ENCODE data around the gene LRRC37A.
A peak's percentile ranks its signal among the peaks of the same experiment; 100 is the strongest.
"Not testable (repeated sequence)": the region's sequence is repeated elsewhere in the genome, so short reads cannot be mapped to it uniquely, and the experiment has no call there.

The LRRC37A gene

GRCh38 chr17:46290906-46291546 is 3.9 kb upstream of the LRRC37A start:
- not testable (repeated sequence) for DNase-seq

- DNase-seq = not testable (repeated sequence)
Measured at GRCh38 chr17:46291618-46292017, 3.3 kb upstream of the LRRC37A start.

DNA sequence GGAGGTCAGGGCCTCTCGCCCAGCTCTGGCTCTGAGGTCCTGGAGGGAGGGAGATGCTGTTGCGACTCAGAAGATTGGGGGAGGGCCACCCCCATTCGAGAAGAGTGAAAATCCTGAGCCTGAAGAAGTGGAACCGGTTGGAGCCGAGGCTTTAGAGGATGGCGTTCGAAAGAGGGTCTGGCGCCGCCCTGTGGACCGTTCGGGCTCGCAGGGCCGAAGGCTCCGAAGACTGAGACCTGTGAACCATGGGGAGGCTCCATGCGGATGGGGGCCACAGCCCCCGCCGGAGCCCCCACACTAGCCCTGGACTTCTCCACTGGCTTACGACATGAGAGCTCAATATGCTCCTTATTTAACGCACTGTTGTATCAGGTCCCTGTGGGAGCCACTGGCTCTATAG is 46.3 kb downstream of the LRRC37A start:
- not testable (repeated sequence) for DNase-seq

DNA sequence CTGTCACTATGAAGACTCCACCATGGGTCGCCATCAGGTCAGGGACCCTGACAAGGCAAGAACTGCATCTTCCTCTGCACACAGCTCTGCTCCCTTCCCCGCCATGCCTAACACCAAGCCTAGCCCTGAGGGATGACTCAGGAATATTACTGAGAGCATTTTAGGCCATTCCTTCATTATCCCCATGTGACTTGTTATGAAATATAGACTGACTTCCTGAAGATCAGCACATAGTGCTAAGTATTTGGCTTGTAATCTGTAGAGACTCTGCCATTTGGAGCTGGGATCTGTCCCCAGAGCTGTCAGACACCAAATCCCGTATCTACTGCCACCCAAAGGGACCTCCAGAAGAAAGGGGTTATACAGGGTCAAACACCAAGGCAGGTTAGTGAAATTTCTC is 47.2 kb downstream of the LRRC37A start:
- DNase-seq = not testable (repeated sequence)

GRCh38 chr17:46348345-46348744 is 53.4 kb downstream of the LRRC37A start:
- not testable (repeated sequence) for DNase-seq

- not testable (repeated sequence) for DNase-seq
Measured at GRCh38 chr17:46349060-46349459, 54.1 kb downstream of the LRRC37A start.

DNA sequence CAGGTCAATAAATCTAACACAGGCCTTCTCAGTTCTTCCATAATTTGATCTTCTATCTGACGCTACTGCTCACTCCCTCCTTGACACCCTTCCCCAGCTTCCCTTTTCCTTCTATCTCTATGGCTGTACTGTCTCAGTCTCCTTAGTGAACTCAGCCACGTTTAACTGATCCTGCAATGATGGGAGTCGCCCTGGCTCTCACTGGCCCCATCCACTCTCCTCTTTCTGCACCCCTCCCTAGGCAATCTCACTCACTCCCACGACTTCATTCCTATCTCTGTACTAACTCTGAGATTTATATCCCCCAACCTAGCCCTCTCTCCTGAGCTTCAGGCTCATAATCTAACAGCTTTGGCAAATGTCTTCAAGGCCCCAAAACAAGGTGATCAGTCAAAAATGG is 58.9 kb downstream of the LRRC37A start:
- DNase-seq = not testable (repeated sequence)

DNA sequence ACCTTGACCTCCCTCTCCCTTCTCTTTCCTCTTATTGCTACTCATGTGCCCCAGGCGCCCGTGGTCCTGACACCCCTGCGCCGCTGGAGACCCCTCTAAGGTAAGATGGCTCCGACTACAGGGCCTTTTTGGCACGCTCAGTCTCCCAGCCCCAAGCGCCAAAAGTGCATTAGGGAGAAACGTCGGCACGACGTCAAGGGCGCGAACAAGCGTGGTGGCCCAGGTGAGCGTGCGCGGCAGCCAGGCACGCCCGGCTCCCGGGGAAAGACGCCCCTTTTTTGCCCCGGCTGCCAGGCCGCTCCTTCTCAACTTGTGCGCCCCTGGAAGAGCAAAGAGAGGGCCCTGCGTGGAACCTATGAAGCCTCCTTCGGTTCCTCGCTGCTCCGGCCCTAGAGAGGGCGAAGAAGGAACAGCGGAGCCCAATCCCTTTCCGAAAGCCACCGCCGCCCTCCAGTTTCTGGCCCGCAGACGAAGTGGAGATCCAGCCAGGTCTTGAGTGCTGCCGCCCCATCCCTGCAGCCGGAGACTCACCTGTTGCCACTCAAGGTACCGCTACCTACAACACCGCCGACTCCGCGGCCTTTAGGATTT is 66.3 kb downstream of the LRRC37A start:
- DNase-seq = not testable (repeated sequence)

GRCh38 chr17:46361755-46362154 is 66.8 kb downstream of the LRRC37A start, which contains the start of gene ARL17B:
Gene ARL17B, minus strand, starts transcription at chr17:46361766. Its CDS starts 3,369 bp downstream, at chr17:46358397.
- DNase-seq = peak; percentile 64

DNA sequence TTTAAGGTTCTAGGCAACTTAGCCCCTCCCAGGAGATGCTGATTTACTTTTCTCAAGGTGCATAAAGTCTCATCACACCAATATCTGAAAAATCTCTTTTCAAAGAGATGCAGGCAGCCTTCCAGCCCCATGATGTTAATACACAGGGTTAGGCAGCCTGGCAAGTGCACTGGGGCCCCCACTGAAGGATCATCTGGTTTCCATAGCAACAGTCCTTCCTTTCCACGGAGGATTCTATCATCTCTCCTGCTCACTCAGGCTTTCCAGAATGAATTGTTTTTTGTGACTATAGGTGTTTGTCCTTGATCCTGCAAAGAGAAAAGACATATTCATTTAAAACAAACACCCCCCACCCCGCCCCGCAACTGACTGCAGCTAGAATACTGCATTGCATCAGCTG is 72.6 kb downstream of the LRRC37A start:
- not testable (repeated sequence) for DNase-seq

DNA sequence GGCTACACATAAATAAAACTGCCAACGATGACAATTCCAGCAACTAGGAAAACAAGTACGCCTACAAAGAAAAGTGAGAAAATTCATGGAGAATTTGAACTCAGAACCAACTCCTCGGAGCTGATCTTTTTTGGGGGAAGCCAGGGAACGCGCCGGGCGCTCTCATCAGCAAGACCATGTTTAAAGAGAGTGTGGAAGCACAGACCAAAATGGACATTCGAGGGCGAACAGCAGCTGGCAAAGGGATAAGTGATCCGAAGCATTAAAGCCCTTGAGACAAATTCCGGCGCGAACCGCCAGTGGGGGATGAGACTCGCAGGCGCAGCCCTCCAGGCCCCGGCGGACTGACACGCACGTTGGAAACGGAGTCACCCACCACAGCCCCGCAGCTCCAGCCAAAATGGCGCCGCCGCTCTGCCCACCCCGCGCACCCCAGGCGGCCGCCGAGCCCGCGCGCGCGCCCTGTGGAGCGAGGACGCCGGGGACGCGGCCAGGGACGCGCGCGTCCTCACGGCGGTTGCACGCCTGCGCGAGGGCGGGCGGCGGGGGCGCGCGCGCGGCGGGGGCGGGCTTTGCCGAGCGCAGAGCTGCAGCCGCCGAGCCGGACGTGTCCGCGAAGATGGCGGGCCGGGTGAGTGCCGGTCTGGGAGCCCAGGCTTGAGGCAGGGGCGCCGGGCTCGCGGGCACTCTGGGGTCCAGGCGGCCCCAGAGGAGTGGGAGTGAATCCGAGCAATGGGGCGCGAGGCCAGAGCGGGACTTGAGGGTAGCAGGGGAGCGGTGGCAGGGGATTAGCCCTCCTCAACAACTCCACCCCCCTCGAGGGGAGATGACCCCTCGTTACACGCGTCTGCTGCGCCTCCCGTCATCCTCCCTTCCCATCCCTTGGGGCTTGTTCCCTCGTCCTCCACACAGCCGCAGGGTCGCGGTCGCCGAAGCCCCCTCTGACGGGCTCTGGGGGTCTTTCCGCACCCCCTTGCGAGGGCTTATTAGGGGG is 77.6 kb downstream of the LRRC37A start:
- not testable (repeated sequence) for DNase-seq

DNA sequence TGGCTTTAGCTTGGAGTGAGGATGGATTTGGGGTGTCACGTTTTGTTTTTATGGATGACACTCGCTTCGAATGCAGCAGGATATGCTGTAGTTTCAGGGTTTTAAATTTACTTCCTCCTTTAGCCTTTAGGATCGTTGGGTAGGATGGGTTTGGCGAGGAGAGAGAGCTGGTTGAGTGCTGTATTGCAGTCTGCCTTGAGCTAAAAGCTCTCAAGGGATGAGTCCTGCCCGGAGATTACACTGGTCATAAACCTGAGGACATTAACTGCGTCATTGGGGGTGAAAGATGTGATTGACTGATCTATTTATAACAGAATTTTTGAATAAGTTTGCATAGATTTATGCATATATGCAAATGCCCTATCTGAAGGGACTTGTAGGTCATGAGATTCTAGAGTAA is 78.5 kb downstream of the LRRC37A start:
- not testable (repeated sequence) for DNase-seq

DNA sequence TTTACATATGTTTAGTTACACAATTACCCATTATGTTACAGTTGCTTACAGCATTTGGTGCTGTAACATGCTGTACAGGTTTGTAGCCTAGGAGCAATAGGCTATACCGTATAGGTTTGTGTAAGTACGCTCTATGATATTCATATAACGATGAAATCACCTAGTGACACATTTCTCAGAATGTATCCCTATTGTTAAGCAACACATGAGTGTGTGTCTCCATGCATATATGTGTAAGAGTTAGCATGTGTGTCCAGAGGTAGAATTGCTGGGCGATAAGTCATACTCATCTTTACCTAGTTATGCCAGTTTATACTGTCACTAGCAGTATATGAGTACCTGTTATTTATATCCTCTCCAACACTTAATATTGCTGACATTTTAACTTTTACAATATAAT is 88.2 kb downstream of the LRRC37A start:
- not testable (repeated sequence) for DNase-seq

GRCh38 chr17:46385491-46385890 is 90.6 kb downstream of the LRRC37A start:
- DNase-seq = not testable (repeated sequence)

Measured in activated gamma-delta T cell treated with Interleukin-2 at 50 U/mL for 16 hours (primary cell).